OCI-LY7 (cell line): ENCODE results near the gene SHTN1. TPM values are rescaled to one million over a fixed set of nuclear protein-coding genes. Genes with fewer than 3 reads are reported as not detected.

ENCODE experiments used
- BruUV-seq: library from RNA; stranded (reverse); fragments of 400-500 nt; replicated peaks from 2 replicates; lab custom pipeline; 2021; lab: Mats Ljungman, UMichigan
- CTCF ChIA-PET: fragments of 300-600 bp; sonication (Branson Sonifier 250); formaldehyde crosslinking; loops from one replicate; lab custom pipeline; 2022; ENCODE audit warnings: antibody characterized with exemption; ENCODE audit not compliant: unreplicated experiment; lab: Charles Lee
- POLR2A ChIA-PET: fragments of 300-600 bp; sonication (Branson Sonifier 250); formaldehyde crosslinking; loops from one replicate; lab custom pipeline; 2022; ENCODE audit warnings: antibody characterized with exemption; lab: Charles Lee
- DNase-seq: peaks from one replicate; pipeline ENCODE4 v3.0.0-alpha.2; 2015; ENCODE audit warnings: low spot score
- H2AFZ ChIP-seq: fragments of 200-600 bp; sonication (generic), shearing (Covaris generic); 2 replicates; pipeline ENCODE4 v1.6.1; 2014; ENCODE audit warnings: mild to moderate bottlenecking, antibody characterized with exemption, low read length, moderate library complexity
- H3K27ac ChIP-seq: fragments of 200-600 bp; sonication (generic); 2 replicates; pipeline ENCODE4 v1.5.1; 2014; ENCODE audit warnings: mixed run types, low read depth, mild to moderate bottlenecking, moderate library complexity, low read length, inconsistent platforms; ENCODE audit not compliant: poor library complexity, severe bottlenecking
- H3K36me3 ChIP-seq: fragments of 200-600 bp; sonication (generic); 2 replicates; pipeline ENCODE4 v1.6.1; 2014; ENCODE audit warnings: mild to moderate bottlenecking, antibody characterized with exemption, low read length, moderate library complexity, mixed read lengths; ENCODE audit not compliant: insufficient read depth
- H3K4me1 ChIP-seq: fragments of 200-600 bp; sonication (generic); 2 replicates; pipeline ENCODE4 v1.5.1; 2014; ENCODE audit warnings: mild to moderate bottlenecking, low read length; ENCODE audit not compliant: insufficient read depth, poor library complexity, severe bottlenecking
- H3K4me2 ChIP-seq: fragments of 200-600 bp; sonication (generic); 2 replicates; pipeline ENCODE4 v1.6.1; 2014; ENCODE audit warnings: mild to moderate bottlenecking, low read length
- H3K4me3 ChIP-seq: fragments of 200-600 bp; sonication (generic); 2 replicates; pipeline ENCODE4 v1.5.1; 2014; ENCODE audit warnings: mild to moderate bottlenecking, low read depth, low read length; ENCODE audit not compliant: poor library complexity, severe bottlenecking
- H3K79me2 ChIP-seq: fragments of 200-600 bp; sonication (generic); 2 replicates; pipeline ENCODE4 v1.6.1; 2016; ENCODE audit warnings: low read depth, mild to moderate bottlenecking, low read length, moderate library complexity, mixed read lengths; ENCODE audit not compliant: insufficient read depth
- H3K9me2 ChIP-seq: fragments of 200-600 bp; sonication (generic); 2 replicates; pipeline ENCODE4 v1.6.1; 2016; ENCODE audit warnings: mild to moderate bottlenecking, low read length, mixed read lengths; ENCODE audit not compliant: insufficient read depth
- H3K9me3 ChIP-seq: fragments of 200-600 bp; sonication (generic); 2 replicates; pipeline ENCODE4 v1.6.1; 2014; ENCODE audit warnings: mild to moderate bottlenecking, mixed run types, low read length, mixed read lengths
- H4K20me1 ChIP-seq: fragments of 200-600 bp; sonication (generic); 2 replicates; pipeline ENCODE4 v1.6.1; 2014; ENCODE audit warnings: mild to moderate bottlenecking, antibody characterized with exemption, low read length, moderate library complexity, mixed read lengths; ENCODE audit not compliant: insufficient read depth
- EZH2phosphoT487 ChIP-seq: fragments of 200-600 bp; sonication (generic); IDR thresholded peaks from 2 replicates; pipeline ENCODE4 v1.6.1; 2018; ENCODE audit warnings: low read depth, borderline replicate concordance, mild to moderate bottlenecking, mixed run types, antibody characterized with exemption, low read length, moderate library complexity, mixed read lengths
- intact Hi-C: fragments of 100-400 bp; cut with micrococcal nuclease; formaldehyde crosslinking; loops from one replicate; pipeline ENCODE4 v1.10.0; 2022; ENCODE audit not compliant: unreplicated experiment
- total RNA-seq, 2 experiments: library from RNA; depleted of rRNA in 1 of 2; stranded (reverse); fragments of >200 nt in 1 of 2; shearing (Covaris generic) in 1 of 2; gene quantifications; 2 replicates each; pipeline ENCODE4 v1.2.3, GENCODE V29; 2014 to 2022
- TF ChIP-seq, protein P1 (sequence below): fragments of 200-600 bp; sonication (generic); conservative IDR thresholded peaks from 2 replicates; pipeline ENCODE4 v1.5.1; 2014; ENCODE audit warnings: mild to moderate bottlenecking, antibody characterized with exemption, low read length, moderate library complexity, mixed read lengths

The SHTN1 gene
- total RNA-seq, 2 experiments from 2014 or later = not detected

DNA sequence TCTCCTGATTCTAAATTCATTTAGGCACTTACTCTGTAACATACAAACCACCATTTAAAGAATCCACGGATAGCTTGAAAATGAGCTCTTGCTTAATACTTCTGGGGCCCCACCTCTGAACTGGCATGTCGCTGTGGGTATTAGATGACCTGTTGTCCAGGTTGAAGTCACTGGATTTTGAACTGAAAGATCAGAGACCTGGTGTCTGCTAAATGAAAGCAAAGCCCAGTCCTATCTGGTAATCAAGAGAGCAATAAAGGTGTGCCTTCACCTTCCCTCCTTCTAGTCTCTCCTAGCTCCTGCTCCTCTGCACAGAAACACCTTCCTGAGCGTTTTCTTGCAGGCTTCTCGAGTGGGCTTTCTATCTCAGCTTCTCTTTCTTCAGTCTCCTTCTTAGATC is 151.3 kb downstream of the SHTN1 start:
- POLR2A ChIA-PET = interaction anchor here (0.7 to 1.4 kb wide), 2 partner anchors 13 to 51 kb away, joined by 4 to 5 read pairs; no protein-coding TSS in a partner anchor
- no peaks in the 10 kb centered on the region for H3K36me3 ChIP-seq
- no TSS peak for BruUV-seq
- intact Hi-C loops = no loop called here
- H2AFZ ChIP-seq = no peak overlapping the region
- no peak for DNase-seq
- no peaks in the 10 kb centered on the region for H3K9me2 ChIP-seq
- no peak overlapping the region for H3K4me2 ChIP-seq
- TF ChIP-seq, protein P1, sequence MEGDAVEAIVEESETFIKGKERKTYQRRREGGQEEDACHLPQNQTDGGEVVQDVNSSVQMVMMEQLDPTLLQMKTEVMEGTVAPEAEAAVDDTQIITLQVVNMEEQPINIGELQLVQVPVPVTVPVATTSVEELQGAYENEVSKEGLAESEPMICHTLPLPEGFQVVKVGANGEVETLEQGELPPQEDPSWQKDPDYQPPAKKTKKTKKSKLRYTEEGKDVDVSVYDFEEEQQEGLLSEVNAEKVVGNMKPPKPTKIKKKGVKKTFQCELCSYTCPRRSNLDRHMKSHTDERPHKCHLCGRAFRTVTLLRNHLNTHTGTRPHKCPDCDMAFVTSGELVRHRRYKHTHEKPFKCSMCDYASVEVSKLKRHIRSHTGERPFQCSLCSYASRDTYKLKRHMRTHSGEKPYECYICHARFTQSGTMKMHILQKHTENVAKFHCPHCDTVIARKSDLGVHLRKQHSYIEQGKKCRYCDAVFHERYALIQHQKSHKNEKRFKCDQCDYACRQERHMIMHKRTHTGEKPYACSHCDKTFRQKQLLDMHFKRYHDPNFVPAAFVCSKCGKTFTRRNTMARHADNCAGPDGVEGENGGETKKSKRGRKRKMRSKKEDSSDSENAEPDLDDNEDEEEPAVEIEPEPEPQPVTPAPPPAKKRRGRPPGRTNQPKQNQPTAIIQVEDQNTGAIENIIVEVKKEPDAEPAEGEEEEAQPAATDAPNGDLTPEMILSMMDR = no peak
- no peak for TF ChIP-seq EZH2phosphoT487
- H3K4me3 ChIP-seq = no peak overlapping the region
- H3K9me3 ChIP-seq = no peaks in the 10 kb centered on the region
- H3K27ac ChIP-seq = no peak overlapping the region
- no peaks in the 10 kb centered on the region for H3K79me2 ChIP-seq
- H4K20me1 ChIP-seq = no peaks in the 10 kb centered on the region
- H3K4me1 ChIP-seq = no peaks in the 10 kb centered on the region
- CTCF ChIA-PET = no interaction called here

DNA sequence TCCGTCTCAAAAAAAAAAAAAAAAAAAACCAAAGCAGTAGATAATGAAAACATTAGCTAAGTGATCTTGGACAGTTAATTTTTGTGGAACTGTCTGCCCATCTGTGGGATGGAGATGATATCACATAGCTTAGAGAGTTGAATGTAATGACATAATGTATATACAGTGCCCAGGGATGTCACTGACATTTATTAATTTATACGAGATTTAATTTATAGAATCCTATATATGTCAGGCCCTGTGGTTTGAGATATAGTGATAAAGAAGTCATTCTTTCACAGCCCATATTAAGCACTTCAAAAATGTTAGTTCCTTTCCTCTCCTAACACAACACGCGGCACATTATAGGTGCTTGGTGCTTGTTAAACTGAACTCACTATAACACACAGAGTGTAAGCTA is 151.7 kb downstream of the SHTN1 start:
- Histone ChIP-seq H3K9me3 (no peaks in the 10 kb centered on the region), H3K9me2 (no peaks in the 10 kb centered on the region), H3K4me3 (no peak overlapping the region), H3K27ac (no peak overlapping the region), H4K20me1 (no peaks in the 10 kb centered on the region), H3K4me1 (no peaks in the 10 kb centered on the region), H3K36me3 (no peaks in the 10 kb centered on the region), H3K4me2 (no peak overlapping the region), H3K79me2 (no peaks in the 10 kb centered on the region), H2AFZ (no peak overlapping the region)
- TF ChIP-seq EZH2phosphoT487 = no peak
- TF ChIP-seq, protein P1 = no peak
- BruUV-seq = no TSS peak
- ChIA-PET POLR2A (interaction anchor here (0.7 to 1.4 kb wide), 3 partner anchors 13 to 51 kb away, joined by 4 to 5 read pairs (median 5); no protein-coding TSS in a partner anchor), CTCF (no interaction called here)
- DNase-seq = no peak
- intact Hi-C loops = no loop called here

DNA sequence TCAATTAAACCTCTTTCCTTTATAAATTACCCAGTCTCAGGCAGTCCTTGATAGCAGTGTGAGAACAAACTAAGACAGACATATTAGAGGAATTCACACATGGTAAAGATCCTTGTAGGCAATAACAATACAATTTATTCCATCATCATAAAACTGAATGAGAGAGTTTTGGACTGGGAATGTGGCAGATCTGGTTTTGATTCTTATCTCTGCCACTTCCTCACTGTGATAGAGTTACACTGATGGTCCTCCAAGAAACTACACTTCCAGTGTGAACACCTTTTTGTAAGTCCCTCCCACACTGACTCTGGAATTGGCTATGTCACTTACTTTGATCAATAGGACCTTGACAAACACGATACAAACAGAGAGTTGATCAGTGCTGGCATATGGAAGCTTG is 152.7 kb downstream of the SHTN1 start:
- no peaks in the 10 kb centered on the region for H3K9me3 ChIP-seq
- no peaks in the 10 kb centered on the region for H3K36me3 ChIP-seq
- POLR2A ChIA-PET = interaction anchor here (0.6 kb wide), 1 partner anchor 13 kb away, joined by 5 read pairs; no protein-coding TSS in a partner anchor
- no peak overlapping the region for H2AFZ ChIP-seq
- BruUV-seq = no TSS peak
- H3K4me3 ChIP-seq = no peak overlapping the region
- H3K9me2 ChIP-seq = no peaks in the 10 kb centered on the region
- intact Hi-C loops = no loop called here
- no peak overlapping the region for H3K4me2 ChIP-seq
- no peaks in the 10 kb centered on the region for H3K79me2 ChIP-seq
- H3K27ac ChIP-seq = no peak overlapping the region
- no peak for DNase-seq
- no peaks in the 10 kb centered on the region for H4K20me1 ChIP-seq
- CTCF ChIA-PET = no interaction called here
- TF ChIP-seq, protein P1 = no peak
- no peak for TF ChIP-seq EZH2phosphoT487
- H3K4me1 ChIP-seq = no peaks in the 10 kb centered on the region
